Sigmoid colon (tissue), 4 donors: Measurements from ENCODE around the gene APC.

Experiments
- EP300 ChIP-seq, 4 donors: sonication (generic); formaldehyde crosslinking; IDR thresholded peaks; one replicate each; pipeline ENCODE4 v1.6.1; 2017; ENCODE audit warnings: antibody characterized with exemption in 4 of 4
- POLR2A ChIP-seq, 2 donors: fragments of 450-650 bp; IDR thresholded peaks; one replicate each; pipeline ENCODE4 v1.6.1; 2016; ENCODE audit warnings: antibody characterized with exemption in 2 of 2, mild to moderate bottlenecking in 2 of 2, moderate library complexity in 2 of 2
- POLR2AphosphoS5 ChIP-seq, 4 donors: sonication (generic); formaldehyde crosslinking; IDR thresholded peaks; one replicate each; pipeline ENCODE4 v1.6.1; 2017; ENCODE audit warnings: antibody characterized with exemption in 4 of 4
- TF ChIP-seq, protein P1 (sequence below), 4 experiments: fragments of 450-650 bp in 3 of 4; fragments of 200-600 bp in 1 of 4; IDR thresholded peaks; one replicate each; pipeline ENCODE4 v1.5.1; 2016 to 2019; ENCODE audit warnings: antibody characterized with exemption in 4 of 4, mild to moderate bottlenecking in 3 of 4, moderate library complexity in 2 of 4

DNA sequence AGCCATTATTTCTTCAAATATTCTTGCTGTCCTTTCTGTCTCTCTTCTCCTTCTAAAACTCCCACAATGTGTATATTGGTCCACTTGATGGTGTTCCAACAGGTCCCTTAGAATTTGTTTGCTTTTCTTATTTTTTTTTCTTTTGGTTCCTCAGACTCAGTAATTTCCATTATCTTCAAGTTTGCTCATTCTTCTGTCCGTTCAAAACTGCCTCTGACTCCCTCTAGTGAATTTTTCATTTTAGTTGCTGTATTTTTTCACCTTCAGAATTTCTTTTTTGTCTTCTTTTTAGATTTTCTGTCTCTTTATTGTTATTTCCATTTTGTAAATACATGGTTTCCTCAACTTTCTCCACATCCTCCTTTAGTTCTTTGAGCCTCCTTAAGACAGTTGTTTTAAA, 117.0 kb downstream of the APC start:
- TF ChIP-seq POLR2AphosphoS5 (IDR thresholded peaks at IDR 0.05) (no peak), EP300 (IDR thresholded peaks at IDR 0.05) (no peak), POLR2A (IDR thresholded peaks at IDR 0.05) (no peak)
- TF ChIP-seq, protein P1, sequence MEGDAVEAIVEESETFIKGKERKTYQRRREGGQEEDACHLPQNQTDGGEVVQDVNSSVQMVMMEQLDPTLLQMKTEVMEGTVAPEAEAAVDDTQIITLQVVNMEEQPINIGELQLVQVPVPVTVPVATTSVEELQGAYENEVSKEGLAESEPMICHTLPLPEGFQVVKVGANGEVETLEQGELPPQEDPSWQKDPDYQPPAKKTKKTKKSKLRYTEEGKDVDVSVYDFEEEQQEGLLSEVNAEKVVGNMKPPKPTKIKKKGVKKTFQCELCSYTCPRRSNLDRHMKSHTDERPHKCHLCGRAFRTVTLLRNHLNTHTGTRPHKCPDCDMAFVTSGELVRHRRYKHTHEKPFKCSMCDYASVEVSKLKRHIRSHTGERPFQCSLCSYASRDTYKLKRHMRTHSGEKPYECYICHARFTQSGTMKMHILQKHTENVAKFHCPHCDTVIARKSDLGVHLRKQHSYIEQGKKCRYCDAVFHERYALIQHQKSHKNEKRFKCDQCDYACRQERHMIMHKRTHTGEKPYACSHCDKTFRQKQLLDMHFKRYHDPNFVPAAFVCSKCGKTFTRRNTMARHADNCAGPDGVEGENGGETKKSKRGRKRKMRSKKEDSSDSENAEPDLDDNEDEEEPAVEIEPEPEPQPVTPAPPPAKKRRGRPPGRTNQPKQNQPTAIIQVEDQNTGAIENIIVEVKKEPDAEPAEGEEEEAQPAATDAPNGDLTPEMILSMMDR (IDR thresholded peaks at IDR 0.05) = no peak
